Uterus (tissue), 2 donors: ENCODE results near the gene STX16.

Source experiments
- CTCF ChIP-seq, 4 experiments: fragments of 200-600 bp in 2 of 4; fragments of 450-650 bp in 2 of 4; sonication (generic) in 2 of 4; IDR thresholded peaks; one replicate each; pipeline ENCODE4 v1.5.1; 2016 to 2019; ENCODE audit warnings: antibody characterized with exemption in 4 of 4, mild to moderate bottlenecking in 2 of 4, moderate library complexity in 1 of 4
- POLR2A ChIP-seq, 2 donors: fragments of 450-650 bp; IDR thresholded peaks; one replicate each; pipeline ENCODE4 v1.6.1; 2016; ENCODE audit warnings: antibody characterized with exemption in 2 of 2, mild to moderate bottlenecking in 1 of 2, moderate library complexity in 1 of 2

DNA sequence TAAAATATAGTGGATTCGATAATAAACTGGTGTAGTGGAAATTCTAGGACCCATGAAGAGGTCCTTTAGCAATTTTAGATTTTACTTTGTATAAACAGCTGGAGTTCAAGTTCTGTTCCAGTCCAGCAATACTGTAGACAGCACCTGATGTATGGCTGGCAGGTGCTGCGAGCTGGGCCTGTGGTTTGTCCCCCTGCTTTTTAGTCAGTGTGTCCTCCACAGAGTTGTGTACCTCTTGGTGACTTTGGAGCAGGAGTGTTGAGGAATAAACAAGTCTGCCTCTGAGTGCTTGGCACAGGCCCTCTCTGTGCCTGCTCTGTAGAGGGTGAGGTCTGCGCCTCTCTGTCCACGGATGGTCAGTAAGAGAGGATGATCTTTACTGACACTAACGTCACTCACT, 13.8 kb downstream of the STX16 start:
- TF ChIP-seq CTCF (IDR thresholded peaks at IDR 0.05), result no peak
- no peak for TF ChIP-seq POLR2A (IDR thresholded peaks at IDR 0.05)
